Thyroid gland (tissue), 4 donors: ENCODE results near the gene PRKAA1.

ENCODE experiments used
- POLR2A ChIP-seq, 2 donors: fragments of 450-650 bp; IDR thresholded peaks; one replicate each; pipeline ENCODE4 v1.6.1; 2017; ENCODE audit warnings: antibody characterized with exemption in 2 of 2, mild to moderate bottlenecking in 2 of 2, moderate library complexity in 1 of 2
- TF ChIP-seq, protein P1 (sequence below), 6 experiments: fragments of 200-600 bp in 3 of 6; fragments of 450-650 bp in 3 of 6; sonication (generic) in 3 of 6; IDR thresholded peaks; one replicate each; pipeline ENCODE4 v1.5.1; 2016 to 2019; ENCODE audit warnings: antibody characterized with exemption in 6 of 6, mild to moderate bottlenecking in 2 of 6, inconsistent platforms in 1 of 6, moderate library complexity in 1 of 6

DNA sequence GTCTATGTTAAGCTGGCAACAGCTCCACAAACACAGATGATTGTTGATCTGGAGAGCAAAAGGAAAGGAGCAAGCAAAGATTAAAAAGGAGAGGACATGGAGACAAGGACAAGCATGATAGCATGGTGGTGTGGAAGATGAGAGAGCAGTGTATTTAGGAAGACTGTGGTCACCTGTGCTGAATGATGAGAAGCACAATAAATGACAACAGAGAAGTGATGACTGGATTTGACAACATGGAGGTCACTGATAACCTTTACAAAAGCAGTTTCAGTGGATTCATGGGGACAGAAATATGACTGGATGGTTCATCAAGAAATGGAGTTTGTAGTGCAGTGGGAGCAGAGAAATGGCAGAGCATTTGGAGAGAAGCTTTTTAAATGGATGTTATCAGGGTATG is 62.6 kb downstream of the PRKAA1 start:
- TF ChIP-seq, protein P1, sequence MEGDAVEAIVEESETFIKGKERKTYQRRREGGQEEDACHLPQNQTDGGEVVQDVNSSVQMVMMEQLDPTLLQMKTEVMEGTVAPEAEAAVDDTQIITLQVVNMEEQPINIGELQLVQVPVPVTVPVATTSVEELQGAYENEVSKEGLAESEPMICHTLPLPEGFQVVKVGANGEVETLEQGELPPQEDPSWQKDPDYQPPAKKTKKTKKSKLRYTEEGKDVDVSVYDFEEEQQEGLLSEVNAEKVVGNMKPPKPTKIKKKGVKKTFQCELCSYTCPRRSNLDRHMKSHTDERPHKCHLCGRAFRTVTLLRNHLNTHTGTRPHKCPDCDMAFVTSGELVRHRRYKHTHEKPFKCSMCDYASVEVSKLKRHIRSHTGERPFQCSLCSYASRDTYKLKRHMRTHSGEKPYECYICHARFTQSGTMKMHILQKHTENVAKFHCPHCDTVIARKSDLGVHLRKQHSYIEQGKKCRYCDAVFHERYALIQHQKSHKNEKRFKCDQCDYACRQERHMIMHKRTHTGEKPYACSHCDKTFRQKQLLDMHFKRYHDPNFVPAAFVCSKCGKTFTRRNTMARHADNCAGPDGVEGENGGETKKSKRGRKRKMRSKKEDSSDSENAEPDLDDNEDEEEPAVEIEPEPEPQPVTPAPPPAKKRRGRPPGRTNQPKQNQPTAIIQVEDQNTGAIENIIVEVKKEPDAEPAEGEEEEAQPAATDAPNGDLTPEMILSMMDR (IDR thresholded peaks at IDR 0.05) = no peak
- TF ChIP-seq POLR2A (IDR thresholded peaks at IDR 0.05) = no peak
